Measurements from ENCODE around the gene WSCD2.

WSCD2 gene

DNA sequence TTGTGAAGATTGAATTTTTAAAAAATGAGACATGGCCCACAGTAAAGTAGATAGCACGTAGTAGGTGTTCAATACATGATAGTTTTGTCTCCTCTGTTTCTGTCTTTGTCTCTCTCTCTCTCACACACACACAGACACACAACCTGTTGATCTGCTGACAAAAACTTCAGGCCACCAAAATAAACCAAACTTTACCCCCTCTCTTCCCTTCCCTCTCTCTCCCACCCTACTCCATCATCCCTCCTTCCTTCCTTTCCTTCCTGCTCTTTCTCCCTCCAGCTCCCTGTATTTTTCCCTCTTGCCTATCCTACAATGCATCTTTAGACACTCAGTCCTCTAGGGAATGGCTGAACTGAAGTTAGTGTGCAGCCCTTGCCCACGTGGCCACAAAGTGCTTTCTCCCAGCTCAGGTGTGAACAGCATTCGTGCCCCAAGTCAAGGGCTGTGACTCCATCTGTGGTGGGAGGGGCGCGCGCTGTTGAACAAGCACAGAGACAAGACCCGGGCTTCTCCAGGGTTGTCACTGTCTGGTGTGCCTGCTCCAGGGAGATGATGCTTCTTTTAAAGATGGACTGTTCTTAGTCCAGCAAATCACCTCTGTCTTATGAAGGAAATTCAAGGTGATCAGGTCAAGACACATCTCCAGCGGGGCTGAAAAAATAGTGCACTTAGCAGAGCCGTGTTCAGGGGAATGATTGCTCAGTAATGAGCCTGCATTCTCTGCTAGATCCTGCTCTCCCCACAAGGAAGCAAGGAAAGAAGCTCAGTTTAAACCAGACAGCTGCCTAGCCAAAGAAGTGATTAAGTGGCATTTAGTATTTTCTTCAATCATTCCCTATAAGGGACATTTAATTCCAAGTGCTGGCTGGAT lies 75.3 kb downstream of the WSCD2 start:
- no peak for DNase-seq
- H3K27me3 ChIP-seq (replicated peaks; ENCODE audit: insufficient read depth, low read length) = peaks cover 22% of the 10 kb centered on the region
- H4K20me1 ChIP-seq (ENCODE audit: insufficient read depth, low read length) = no peaks in the 10 kb centered on the region
- H2AFZ ChIP-seq (ENCODE audit: low read length) = no peak overlapping the region
- TF ChIP-seq EZH2phosphoT487 (IDR thresholded peaks at IDR 0.05; ENCODE audit: low read length) = no peak
- TF ChIP-seq, protein P1, sequence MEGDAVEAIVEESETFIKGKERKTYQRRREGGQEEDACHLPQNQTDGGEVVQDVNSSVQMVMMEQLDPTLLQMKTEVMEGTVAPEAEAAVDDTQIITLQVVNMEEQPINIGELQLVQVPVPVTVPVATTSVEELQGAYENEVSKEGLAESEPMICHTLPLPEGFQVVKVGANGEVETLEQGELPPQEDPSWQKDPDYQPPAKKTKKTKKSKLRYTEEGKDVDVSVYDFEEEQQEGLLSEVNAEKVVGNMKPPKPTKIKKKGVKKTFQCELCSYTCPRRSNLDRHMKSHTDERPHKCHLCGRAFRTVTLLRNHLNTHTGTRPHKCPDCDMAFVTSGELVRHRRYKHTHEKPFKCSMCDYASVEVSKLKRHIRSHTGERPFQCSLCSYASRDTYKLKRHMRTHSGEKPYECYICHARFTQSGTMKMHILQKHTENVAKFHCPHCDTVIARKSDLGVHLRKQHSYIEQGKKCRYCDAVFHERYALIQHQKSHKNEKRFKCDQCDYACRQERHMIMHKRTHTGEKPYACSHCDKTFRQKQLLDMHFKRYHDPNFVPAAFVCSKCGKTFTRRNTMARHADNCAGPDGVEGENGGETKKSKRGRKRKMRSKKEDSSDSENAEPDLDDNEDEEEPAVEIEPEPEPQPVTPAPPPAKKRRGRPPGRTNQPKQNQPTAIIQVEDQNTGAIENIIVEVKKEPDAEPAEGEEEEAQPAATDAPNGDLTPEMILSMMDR (IDR thresholded peaks at IDR 0.05; ENCODE audit: low read length) = no peak
- no peak for TF ChIP-seq EZH2 (optimal IDR thresholded peaks at IDR 0.05; ENCODE audit: low read depth, low read length)
- no peak overlapping the region for H3K27ac ChIP-seq (ENCODE audit: low read length)
- H3K79me2 ChIP-seq (ENCODE audit: low read length) = no peaks in the 10 kb centered on the region
- H3K4me3 ChIP-seq (ENCODE audit: low read length) = no peak overlapping the region
- H3K36me3 ChIP-seq (replicated peaks; ENCODE audit: insufficient read depth, low read length) = no peaks in the 10 kb centered on the region
- no peaks in the 10 kb centered on the region for H3K4me1 ChIP-seq (ENCODE audit: low read length)
- H3K9me3 ChIP-seq (replicated peaks; ENCODE audit: insufficient read depth, low read length) = no peaks in the 10 kb centered on the region
- no peak overlapping the region for H3K4me2 ChIP-seq (ENCODE audit: low read depth, low read length)
- no peaks in the 10 kb centered on the region for H3F3A ChIP-seq (ENCODE audit: insufficient read depth, low read length)
- H3K9me2 ChIP-seq (replicated peaks; ENCODE audit: insufficient read depth, low read length) = no peaks in the 10 kb centered on the region
- no peak overlapping the region for H3K9ac ChIP-seq (ENCODE audit: low read length)

DNA sequence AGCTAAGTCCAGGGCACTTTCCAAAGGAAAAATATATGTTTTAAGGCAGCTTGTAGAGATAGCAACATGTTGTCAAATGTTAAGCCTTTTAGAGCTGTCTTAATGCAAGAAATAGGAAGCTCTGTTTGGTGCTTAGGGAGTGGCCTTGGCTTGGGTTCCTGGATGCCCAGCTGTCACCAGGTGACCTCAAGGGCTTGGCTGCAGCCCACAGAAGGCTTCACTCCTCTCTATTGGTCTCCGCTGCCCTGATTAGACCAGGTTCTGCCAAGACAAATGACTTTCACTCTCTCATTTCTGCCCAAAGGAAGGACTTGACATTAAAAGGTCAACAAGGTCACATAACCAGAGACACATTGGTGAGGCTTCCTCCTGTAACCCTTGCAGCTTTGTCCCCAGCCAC lies 76.8 kb downstream of the WSCD2 start:
- no peaks in the 10 kb centered on the region for H3K9me2 ChIP-seq (replicated peaks; ENCODE audit: insufficient read depth, low read length)
- H3F3A ChIP-seq (ENCODE audit: insufficient read depth, low read length) = no peaks in the 10 kb centered on the region
- peaks cover 22% of the 10 kb centered on the region for H3K27me3 ChIP-seq (replicated peaks; ENCODE audit: insufficient read depth, low read length)
- DNase-seq = no peak
- no peak overlapping the region for H3K4me2 ChIP-seq (ENCODE audit: low read depth, low read length)
- no peaks in the 10 kb centered on the region for H3K4me1 ChIP-seq (ENCODE audit: low read length)
- no peak overlapping the region for H3K9ac ChIP-seq (ENCODE audit: low read length)
- H3K9me3 ChIP-seq (replicated peaks; ENCODE audit: insufficient read depth, low read length) = no peaks in the 10 kb centered on the region
- H3K36me3 ChIP-seq (replicated peaks; ENCODE audit: insufficient read depth, low read length) = no peaks in the 10 kb centered on the region
- no peak overlapping the region for H3K4me3 ChIP-seq (ENCODE audit: low read length)
- no peak overlapping the region for H2AFZ ChIP-seq (ENCODE audit: low read length)
- no peaks in the 10 kb centered on the region for H4K20me1 ChIP-seq (ENCODE audit: insufficient read depth, low read length)
- no peak overlapping the region for H3K27ac ChIP-seq (ENCODE audit: low read length)
- TF ChIP-seq EZH2 (optimal IDR thresholded peaks at IDR 0.05; ENCODE audit: low read depth, low read length) = no peak
- TF ChIP-seq EZH2phosphoT487 (IDR thresholded peaks at IDR 0.05; ENCODE audit: low read length) = no peak
- TF ChIP-seq, protein P1 (IDR thresholded peaks at IDR 0.05; ENCODE audit: low read length) = no peak
- no peaks in the 10 kb centered on the region for H3K79me2 ChIP-seq (ENCODE audit: low read length)

GRCh38 chr12:108207791-108208730 lies 79.0 kb downstream of the WSCD2 start:
- no peaks in the 10 kb centered on the region for H3K9me3 ChIP-seq (replicated peaks; ENCODE audit: insufficient read depth, low read length)
- no peak for DNase-seq
- no peaks in the 10 kb centered on the region for H3K36me3 ChIP-seq (replicated peaks; ENCODE audit: insufficient read depth, low read length)
- no peaks in the 10 kb centered on the region for H3F3A ChIP-seq (ENCODE audit: insufficient read depth, low read length)
- no peak for TF ChIP-seq EZH2phosphoT487 (IDR thresholded peaks at IDR 0.05; ENCODE audit: low read length)
- no peak for TF ChIP-seq EZH2 (optimal IDR thresholded peaks at IDR 0.05; ENCODE audit: low read depth, low read length)
- TF ChIP-seq, protein P1 (IDR thresholded peaks at IDR 0.05; ENCODE audit: low read length) = no peak
- H3K27ac ChIP-seq (ENCODE audit: low read length) = no peak overlapping the region
- H3K4me3 ChIP-seq (ENCODE audit: low read length) = no peak overlapping the region
- no peaks in the 10 kb centered on the region for H3K79me2 ChIP-seq (ENCODE audit: low read length)
- no peaks in the 10 kb centered on the region for H3K4me1 ChIP-seq (ENCODE audit: low read length)
- no peak overlapping the region for H2AFZ ChIP-seq (ENCODE audit: low read length)
- H3K4me2 ChIP-seq (ENCODE audit: low read depth, low read length) = no peak overlapping the region
- H3K9me2 ChIP-seq (replicated peaks; ENCODE audit: insufficient read depth, low read length) = no peaks in the 10 kb centered on the region
- H4K20me1 ChIP-seq (ENCODE audit: insufficient read depth, low read length) = no peaks in the 10 kb centered on the region
- peaks cover 25% of the 10 kb centered on the region for H3K27me3 ChIP-seq (replicated peaks; ENCODE audit: insufficient read depth, low read length)
- H3K9ac ChIP-seq (ENCODE audit: low read length) = no peak overlapping the region
